GM12865 (cell line): ENCODE data around the gene GAB2.

Source experiments
- DNase-seq: peaks from one replicate; pipeline ENCODE4 v3.0.0; 2010; ENCODE audit warnings: low read depth
- H3K4me3 ChIP-seq: 2 replicates; pipeline ENCODE4 v1.5.1; 2011; ENCODE audit warnings: mild to moderate bottlenecking, low read depth, low read length, control low read depth
- TF ChIP-seq, protein P1 (sequence below): IDR thresholded peaks from 2 replicates; pipeline ENCODE4 v1.5.1; 2011; ENCODE audit warnings: low read length, control low read depth, low read depth, inconsistent platforms; ENCODE audit not compliant: insufficient read depth; ENCODE audit errors: missing control alignments

GAB2 gene

DNA sequence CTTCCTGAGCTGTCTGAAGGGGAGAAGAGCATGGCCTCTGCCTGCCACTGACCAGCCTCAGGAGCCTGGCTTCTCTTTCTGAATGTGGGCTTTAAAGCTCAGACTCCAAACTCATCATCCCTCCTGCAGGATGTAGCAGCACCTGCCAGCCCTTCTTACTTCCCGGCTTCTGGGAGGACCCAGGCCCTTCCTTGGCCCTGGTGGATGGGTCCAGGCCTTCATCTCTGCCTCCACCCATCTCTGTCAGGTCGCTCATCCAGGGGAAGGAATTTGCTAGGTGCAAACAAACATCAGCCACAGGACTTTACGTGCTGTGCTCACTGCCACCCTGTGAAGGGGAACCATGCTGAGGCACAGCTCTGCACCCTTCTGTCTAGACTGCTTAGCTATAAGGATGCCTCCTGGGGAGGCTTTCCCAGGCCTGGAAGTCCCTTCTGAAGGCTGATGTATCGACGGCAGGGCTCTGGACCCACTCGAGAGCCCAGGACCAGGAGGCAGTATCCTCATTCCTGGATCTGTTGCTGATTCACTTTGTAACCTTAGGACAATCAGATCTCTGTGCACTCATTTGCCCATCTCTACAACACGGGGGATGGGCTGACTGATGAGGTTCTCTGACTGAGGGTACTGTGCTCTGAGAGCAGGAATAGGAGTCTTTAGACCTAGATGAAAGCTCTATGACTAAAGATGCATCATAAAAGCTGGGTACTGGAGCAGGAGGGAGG lies 198.0 kb downstream of the GAB2 start:
- TF ChIP-seq, protein P1, sequence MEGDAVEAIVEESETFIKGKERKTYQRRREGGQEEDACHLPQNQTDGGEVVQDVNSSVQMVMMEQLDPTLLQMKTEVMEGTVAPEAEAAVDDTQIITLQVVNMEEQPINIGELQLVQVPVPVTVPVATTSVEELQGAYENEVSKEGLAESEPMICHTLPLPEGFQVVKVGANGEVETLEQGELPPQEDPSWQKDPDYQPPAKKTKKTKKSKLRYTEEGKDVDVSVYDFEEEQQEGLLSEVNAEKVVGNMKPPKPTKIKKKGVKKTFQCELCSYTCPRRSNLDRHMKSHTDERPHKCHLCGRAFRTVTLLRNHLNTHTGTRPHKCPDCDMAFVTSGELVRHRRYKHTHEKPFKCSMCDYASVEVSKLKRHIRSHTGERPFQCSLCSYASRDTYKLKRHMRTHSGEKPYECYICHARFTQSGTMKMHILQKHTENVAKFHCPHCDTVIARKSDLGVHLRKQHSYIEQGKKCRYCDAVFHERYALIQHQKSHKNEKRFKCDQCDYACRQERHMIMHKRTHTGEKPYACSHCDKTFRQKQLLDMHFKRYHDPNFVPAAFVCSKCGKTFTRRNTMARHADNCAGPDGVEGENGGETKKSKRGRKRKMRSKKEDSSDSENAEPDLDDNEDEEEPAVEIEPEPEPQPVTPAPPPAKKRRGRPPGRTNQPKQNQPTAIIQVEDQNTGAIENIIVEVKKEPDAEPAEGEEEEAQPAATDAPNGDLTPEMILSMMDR: no peak

DNA sequence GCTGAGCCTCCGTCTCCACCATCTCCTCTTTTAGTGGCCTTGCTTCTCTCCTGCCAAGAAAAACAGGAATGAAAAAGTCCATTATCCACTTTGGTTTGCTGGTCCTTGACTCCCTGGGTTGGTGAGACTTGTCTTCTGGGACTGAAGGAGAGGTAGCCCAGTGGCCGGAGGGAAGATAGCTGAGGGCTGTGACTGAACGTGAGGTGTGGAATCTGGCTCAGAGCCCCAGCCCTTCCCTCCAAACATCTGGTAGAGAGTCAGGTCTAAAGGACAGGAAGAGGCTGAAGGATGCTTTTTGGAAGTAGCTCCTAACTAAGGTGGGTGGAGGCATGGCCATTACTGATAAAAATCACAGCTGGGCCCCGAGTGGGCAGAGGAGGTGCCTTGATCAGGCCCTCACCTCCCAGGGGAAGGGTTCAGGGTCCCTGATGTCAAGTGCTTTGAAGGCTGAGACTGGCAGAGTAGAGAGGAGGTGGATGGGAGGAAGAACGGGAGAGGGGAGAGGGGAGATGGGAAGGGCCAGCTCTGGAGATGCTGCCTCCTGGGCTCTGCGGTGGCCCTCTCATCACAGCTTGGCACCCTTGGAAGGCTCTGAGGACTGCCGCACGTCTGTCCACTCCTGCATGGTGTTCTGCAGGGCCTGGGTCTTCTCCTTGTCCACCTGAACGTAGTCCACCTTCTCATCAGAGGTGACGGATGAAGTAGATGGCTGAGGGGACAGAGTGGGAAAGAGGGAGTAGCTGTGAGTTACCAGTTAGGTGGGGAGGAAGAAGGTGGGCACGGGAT lies 198.7 kb downstream of the GAB2 start:
- no peak overlapping the region for H3K4me3 ChIP-seq
- TF ChIP-seq, protein P1: no peak
- no peak for DNase-seq

More for the DNA sequence above, 198.0 kb downstream of the GAB2 start:
- no peak overlapping the region for H3K4me3 ChIP-seq
- no peak for DNase-seq

- TF ChIP-seq, protein P1: no peak
- no peak for DNase-seq
- no peak overlapping the region for H3K4me3 ChIP-seq
Measured at GRCh38 chr11:78217650-78218541, 199.7 kb downstream of the GAB2 start.

GRCh38 chr11:78216571-78217287 lies 200.9 kb downstream of the GAB2 start:
- DNase-seq: no peak
- TF ChIP-seq, protein P1: no peak
- no peak overlapping the region for H3K4me3 ChIP-seq

GRCh38 chr11:78216021-78216420 lies 201.6 kb downstream of the GAB2 start:
- DNase-seq: no peak
- no peak overlapping the region for H3K4me3 ChIP-seq
- TF ChIP-seq, protein P1: no peak
